ENCODE results near the gene IRX6.

Gene IRX6

GRCh38 chr16:55322327-55322726 is 1.7 kb upstream of the IRX6 start:
- DNase-seq (ENCODE audit: low spot score), result no peak
- no peak for FAIRE-seq

- FAIRE-seq (no peak), DNase-seq (ENCODE audit: low spot score) (no peak)
These were observed 479 bp downstream of the IRX6 start for GRCh38 chr16:55324285-55325079.

GRCh38 chr16:55325080-55325447 is 1.1 kb downstream of the IRX6 start:
- DNase-seq (ENCODE audit: low spot score), result no peak
- no peak for FAIRE-seq

DNA sequence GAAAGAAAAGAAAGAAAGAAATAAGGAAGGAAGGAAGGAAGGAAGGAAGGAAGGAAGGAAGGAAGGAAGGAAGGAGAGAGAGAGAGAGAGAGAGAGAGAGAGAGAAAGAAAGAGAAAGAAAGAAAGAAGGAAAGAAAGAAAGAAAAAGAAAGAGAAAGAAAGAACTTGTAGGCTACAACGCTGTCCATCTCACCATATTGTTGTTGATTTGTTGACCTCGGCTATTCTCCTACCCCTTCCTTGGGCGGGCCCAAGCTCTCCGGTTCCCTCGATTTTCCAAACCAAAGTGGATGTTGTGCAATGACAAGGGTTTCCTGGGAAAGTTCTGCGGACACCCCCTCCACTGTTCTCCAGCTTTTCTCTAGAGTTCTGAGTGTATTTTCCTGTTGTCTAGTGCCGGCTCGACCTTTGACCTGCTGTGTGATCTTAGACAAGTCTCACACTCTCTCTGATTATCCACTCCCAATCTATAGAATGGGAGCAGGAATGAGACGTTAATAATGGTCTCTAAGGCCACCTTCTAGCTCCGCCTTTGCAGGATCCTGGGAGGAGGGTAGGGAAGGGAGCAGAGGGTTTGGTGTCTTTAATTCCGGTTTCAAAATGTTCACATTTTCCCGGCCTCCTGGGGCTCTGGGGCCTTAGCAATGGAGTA is 1.6 kb downstream of the IRX6 start:
- no peak for FAIRE-seq
- no peak for DNase-seq (ENCODE audit: low spot score)

- FAIRE-seq, result no peak
These were observed 2.5 kb downstream of the IRX6 start for GRCh38 chr16:55326261-55327092.

DNA sequence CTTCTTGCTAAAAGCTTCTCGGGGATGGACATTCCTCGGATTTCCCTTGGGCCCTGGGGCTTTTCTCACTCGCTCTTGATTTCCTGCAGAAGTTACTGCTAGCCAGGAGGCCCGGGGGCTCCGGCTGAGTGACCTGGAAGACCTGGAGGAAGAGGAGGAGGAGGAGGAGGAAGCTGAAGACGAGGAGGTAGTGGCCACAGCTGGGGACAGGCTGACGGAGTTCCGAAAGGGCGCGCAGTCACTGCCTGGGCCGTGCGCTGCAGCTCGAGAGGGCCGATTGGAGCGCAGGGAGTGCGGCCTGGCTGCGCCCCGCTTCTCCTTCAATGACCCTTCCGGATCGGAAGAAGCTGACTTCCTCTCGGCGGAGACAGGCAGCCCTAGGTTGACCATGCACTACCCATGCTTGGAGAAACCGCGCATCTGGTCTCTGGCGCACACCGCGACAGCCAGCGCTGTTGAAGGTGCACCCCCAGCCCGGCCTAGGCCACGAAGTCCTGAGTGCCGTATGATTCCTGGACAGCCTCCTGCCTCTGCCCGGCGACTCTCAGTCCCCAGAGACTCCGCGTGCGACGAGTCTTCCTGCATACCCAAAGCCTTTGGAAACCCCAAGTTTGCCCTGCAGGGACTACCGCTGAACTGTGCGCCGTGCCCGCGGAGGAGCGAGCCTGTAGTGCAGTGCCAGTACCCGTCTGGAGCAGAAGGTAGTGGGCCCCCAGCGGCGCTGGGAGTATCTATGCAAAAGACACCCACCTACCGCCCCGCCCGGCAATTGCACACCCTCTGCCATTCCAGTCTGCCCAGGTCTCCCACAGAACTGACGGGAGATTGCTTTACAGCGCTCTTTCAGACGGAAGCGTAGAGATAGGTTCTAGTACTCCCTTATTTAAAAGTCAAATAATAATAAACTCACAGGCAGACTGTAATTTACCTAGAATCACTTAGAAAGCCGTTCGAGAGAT is 4.9 kb downstream of the IRX6 start:
- FAIRE-seq, result no peak
- no peak for DNase-seq (ENCODE audit: low spot score)

More at GRCh38 chr16:55326261-55327092, 2.5 kb downstream of the IRX6 start:
- no peak for DNase-seq (ENCODE audit: low spot score)

DNA sequence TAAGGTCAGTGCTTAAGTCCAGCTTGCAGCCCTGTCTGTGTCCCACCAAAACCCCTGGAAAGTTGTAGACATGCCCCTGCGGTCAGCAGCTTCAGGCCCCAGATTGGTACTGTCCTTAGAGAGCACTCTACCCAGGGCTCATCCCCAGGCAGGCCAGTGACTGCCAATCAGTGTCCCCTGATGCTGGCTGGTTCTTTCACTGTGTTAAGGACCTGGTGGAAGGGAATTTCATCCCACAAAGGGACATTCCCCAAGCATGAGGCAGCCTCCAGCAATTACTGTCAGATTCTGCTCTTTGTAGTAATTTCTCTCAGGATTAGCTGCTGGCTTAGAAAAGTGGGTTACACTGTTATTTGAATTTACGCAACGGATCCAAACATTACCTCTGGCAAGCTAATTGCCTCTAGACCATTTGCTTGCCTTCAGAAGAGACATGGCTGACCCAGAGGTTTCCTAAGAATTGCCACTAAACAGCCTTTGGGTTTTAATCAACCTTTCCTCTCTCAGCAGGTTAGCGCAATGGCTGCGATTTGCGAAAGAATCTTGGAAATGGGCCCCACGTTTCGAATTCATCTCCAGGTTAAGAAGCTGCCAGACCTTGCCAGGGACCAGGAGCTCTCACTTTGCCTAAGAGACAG is 5.9 kb downstream of the IRX6 start:
- FAIRE-seq (no peak), DNase-seq (ENCODE audit: low spot score) (no peak)

- FAIRE-seq (no peak), DNase-seq (ENCODE audit: low spot score) (no peak)
These were observed 7.0 kb downstream of the IRX6 start for GRCh38 chr16:55330781-55331647.

DNA sequence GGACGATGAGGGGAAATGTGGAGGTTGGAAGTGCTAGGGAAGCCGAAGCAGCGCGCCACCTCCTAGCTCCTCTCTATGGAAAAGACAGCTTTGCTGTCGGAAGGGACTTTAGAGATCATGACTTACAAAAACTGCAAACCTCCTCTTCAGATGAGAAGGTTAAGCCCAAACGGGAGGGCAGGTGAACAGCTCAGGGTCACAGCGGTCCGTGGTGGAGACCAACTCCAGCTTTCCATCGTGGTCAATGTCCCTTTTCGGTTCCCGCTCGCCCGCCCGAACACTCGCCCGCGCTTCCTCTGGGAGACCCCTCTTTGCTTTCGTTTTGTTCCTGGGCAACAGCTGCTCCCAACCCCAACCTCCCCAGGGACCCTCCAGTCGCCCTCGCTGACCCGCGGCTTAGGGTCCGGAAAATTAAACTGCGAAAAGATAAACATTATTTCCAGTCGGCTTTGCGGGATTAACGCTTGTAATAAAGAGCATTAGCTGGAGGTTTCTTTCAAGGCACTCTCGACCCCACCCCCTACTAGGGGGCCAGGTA is 7.7 kb downstream of the IRX6 start:
- DNase-seq (ENCODE audit: low spot score), result no peak
- no peak for FAIRE-seq

GRCh38 chr16:55333684-55334083 is 9.7 kb downstream of the IRX6 start:
- no peak for FAIRE-seq
- no peak for DNase-seq (ENCODE audit: low spot score)

DNA sequence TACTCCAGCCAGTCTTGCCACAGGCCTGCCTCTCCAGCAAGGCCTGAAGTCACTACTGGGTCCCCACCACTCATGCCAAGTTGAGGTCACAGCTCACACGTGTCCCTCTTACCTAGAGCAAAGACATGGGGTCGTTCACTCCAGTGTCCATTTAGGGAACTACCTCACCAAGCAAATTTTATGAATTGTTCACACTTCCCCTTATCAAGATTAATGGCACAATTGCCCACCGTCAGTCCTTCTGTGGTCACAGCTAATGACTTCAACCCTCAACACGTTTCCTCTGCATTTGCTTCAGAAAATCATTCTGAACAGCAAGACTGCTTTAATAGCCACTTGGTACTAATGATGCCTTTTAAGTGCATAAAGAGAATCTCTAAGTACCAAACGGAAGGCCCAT is 14.6 kb downstream of the IRX6 start:
- no peak for DNase-seq (ENCODE audit: low spot score)
- FAIRE-seq, result no peak

DNA sequence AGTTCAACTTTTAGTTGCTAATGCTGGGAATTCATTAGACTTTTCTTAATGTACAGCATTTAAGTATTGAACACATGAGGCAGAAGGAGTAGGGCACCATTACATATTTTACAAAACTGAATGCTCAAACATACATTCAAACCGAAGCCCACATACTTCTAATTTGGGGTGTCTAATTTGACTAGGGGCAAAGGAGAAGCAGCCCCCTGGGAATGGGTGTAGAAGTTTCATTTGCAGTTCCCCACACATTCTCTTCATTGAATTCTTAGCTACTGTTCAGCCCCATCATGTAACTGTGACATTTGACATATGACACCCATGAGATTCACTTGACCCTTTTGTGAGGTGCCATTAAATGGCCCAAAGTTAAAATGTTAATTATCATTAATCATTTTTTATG is 16.4 kb downstream of the IRX6 start:
- DNase-seq (ENCODE audit: low spot score), result no peak
- FAIRE-seq, result no peak

GRCh38 chr16:55341681-55342080 is 17.7 kb downstream of the IRX6 start:
- FAIRE-seq (no peak), DNase-seq (ENCODE audit: low spot score) (no peak)

DNA sequence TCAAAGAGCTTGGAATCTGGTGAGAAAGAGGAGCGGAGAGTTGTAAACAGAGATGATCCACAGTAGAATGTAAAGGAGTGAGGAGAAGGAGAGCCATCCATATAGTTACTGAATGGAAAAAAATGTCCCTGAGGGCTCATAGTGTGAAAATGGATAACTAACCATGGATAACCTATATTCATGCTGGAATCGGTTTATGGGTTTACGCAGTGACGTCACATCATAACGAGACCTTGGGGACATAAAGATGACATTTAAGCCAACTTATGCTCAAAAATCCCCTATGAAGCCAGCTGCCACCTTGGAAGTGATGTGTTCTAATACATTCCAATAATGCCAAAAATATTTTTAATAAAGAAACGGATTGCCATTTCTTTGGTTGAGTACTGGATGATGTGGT is 22.5 kb downstream of the IRX6 start:
- DNase-seq (ENCODE audit: low spot score) (no peak), FAIRE-seq (no peak)

- no peak for DNase-seq (ENCODE audit: low spot score)
- FAIRE-seq, result no peak
These were observed 25.9 kb downstream of the IRX6 start for GRCh38 chr16:55349867-55350266.

DNA sequence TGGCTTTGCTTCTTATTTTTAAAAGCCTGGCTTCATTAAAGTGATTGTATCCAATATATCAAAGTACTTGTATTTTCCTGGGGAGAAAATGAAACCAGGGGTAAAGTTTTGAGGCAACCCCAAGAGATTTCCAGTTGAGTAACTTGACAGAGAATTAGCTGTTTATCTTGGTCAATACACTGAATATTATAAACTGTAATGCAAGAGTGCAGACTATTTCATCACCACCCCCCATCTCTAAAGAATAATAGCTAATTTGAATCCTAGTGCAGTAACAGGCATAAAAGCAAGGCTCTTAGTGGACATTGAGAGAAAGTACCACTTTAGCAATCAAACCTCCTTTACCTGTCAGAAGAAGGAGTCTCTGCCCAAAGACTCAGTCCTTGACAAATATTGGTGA is 27.0 kb downstream of the IRX6 start:
- DNase-seq (ENCODE audit: low spot score) (no peak), FAIRE-seq (no peak)

GRCh38 chr16:55351936-55352335 is 27.9 kb downstream of the IRX6 start:
- FAIRE-seq, result no peak
- DNase-seq (ENCODE audit: low spot score), result no peak

GRCh38 chr16:55357241-55357640 is 33.2 kb downstream of the IRX6 start:
- FAIRE-seq (no peak), DNase-seq (ENCODE audit: low spot score) (no peak)

DNA sequence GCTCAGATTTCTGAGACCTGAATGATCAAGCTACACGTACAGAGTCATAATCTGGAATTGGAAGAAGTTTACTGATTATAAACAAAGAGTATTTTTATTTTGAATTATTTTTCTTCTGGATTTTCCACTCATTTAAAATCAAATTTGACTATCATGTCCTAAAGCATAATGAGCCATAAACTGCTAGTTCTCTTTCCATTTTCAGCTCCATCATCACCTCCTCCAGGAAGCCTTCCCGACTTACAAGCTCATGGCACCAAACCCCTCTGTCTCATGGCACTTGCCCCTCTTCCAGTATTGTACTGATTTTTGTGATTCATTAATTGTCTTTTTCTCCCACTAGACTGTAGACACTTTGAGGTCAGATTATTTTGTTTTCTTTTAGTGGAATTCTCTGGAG is 35.9 kb downstream of the IRX6 start:
- DNase-seq (ENCODE audit: low spot score) (no peak), FAIRE-seq (no peak)
